Kidney (tissue), 14 donors: ENCODE results near the gene CHRM2. TPM values are rescaled to one million over a fixed set of nuclear protein-coding genes. Genes with fewer than 3 reads are reported as not detected.

Experiments
- DNase-seq, 5 donors: peaks; one replicate each; pipeline ENCODE4 v3.0.0-alpha.2; 2013 to 2020
- FAIRE-seq: peaks from 2 replicates; lab custom pipeline; 2012; peaks lifted over from hg19 to GRCh38; lab: Jason Lieb, UNC
- H3K27ac ChIP-seq, 2 donors: one replicate each; pipeline ENCODE4 v1.7.0; 2013; ENCODE audit warnings: low read depth in 2 of 2, low read length in 2 of 2, inconsistent platforms in 1 of 2
- H3K27me3 ChIP-seq: one replicate; pipeline ENCODE4 v1.7.1; 2013; ENCODE audit warnings: low read length, inconsistent platforms; ENCODE audit not compliant: control insufficient read depth, insufficient read depth
- H3K36me3 ChIP-seq, 3 donors: one replicate each; pipeline versions ENCODE4 v1.7.0 to v1.7.1; 2013; ENCODE audit warnings: low read length in 3 of 3, control low read depth in 1 of 3, inconsistent platforms in 1 of 3; ENCODE audit not compliant: insufficient read depth in 3 of 3, control insufficient read depth in 2 of 3
- H3K4me1 ChIP-seq, 3 donors: one replicate each; pipeline versions ENCODE4 v1.7.0 to v1.7.1; 2013; ENCODE audit warnings: low read length in 3 of 3, inconsistent platforms in 1 of 3, low read depth in 1 of 3; ENCODE audit not compliant: control insufficient read depth in 2 of 3, insufficient read depth in 2 of 3
- H3K4me3 ChIP-seq, 3 donors: one replicate each; pipeline versions ENCODE4 v1.7.0 to v1.8.1; 2013; ENCODE audit warnings: low read length in 3 of 3, control low read depth in 1 of 3, inconsistent platforms in 1 of 3
- H3K9ac ChIP-seq, 3 donors: one replicate each; pipeline versions ENCODE4 v1.7.0 to v1.7.1; 2013; ENCODE audit warnings: low read length in 3 of 3, control low read depth in 1 of 3, inconsistent platforms in 1 of 3
- H3K9me3 ChIP-seq, 3 donors: one replicate each; pipeline versions ENCODE4 v1.7.0 to v1.7.1; 2013; ENCODE audit warnings: low read length in 3 of 3, control low read depth in 1 of 3, inconsistent platforms in 1 of 3; ENCODE audit not compliant: control insufficient read depth in 2 of 3, insufficient read depth in 1 of 3
- CTCF ChIP-seq: IDR thresholded peaks from 3 replicates; pipeline ENCODE4 v1.5.1; 2012; ENCODE audit warnings: mild to moderate bottlenecking, moderate library complexity, borderline replicate concordance; ENCODE audit not compliant: insufficient read depth; ENCODE audit errors: extremely low read depth
- intact Hi-C: fragments of 100-400 bp; cut with DNase I; formaldehyde crosslinking; loops from one replicate; pipeline ENCODE4 v1.11.1; 2022
- polyA plus RNA-seq: library from polyadenylated mRNA; stranded (reverse); fragments of 350-450 nt; fragmentation: Illumina TruSeq; extraction: RNeasy Lipid Tissue Mini Kit (QIAGEN cat#74804); gene quantifications from one replicate; pipeline ENCODE4 v1.2.3, GENCODE V29; 2014; ENCODE audit warnings: low read depth, low replicate concordance; ENCODE audit not compliant: insufficient read depth
- total RNA-seq: library from RNA; stranded (reverse); fragmentation: NEBNext Ultra II Directional; extraction: Animal tissue kit (Norgen Biotek cat#: 25700); gene quantifications from one replicate; pipeline ENCODE4 v1.2.1, GENCODE V29; 2021
- donor health status: control.
- donor health status: control.
- donor health status: control.
- donor health status: control.
- donor health status: control.
- donor health status: DM: yes; HTN: yes; CAD: no.
- donor health status: Normal renal cell carcinoma (clear cell type).

The CHRM2 gene
- total and polyA plus RNA-seq, 2 donors from 2014 or later, result not detected

DNA sequence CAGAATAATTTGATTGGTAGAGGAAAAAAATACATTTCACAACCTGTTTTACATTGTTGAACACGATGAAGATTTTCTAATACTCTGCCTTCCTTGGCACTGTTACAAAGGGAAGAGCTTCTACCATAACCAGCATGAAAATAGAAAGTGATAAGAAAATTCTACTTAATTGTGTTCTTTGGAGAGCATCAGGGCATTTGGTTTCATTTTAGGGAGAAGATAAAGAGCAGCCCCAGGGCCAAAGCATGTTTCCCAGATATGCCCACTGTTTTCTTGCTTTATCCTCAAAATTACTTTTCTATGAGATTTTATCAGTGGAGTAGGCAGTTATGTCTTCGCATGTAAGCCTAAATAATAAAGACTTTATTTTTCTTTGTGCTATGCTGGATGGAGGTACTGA lies 9.5 kb downstream of the CHRM2 start:
- Histone ChIP-seq H3K27me3 (no peaks in the 10 kb centered on the region), H3K4me3 (no peak overlapping the region), H3K27ac (no peak overlapping the region), H3K36me3 (no peaks in the 10 kb centered on the region), H3K4me1 (no peaks in the 10 kb centered on the region), H3K9me3 (no peaks in the 10 kb centered on the region), H3K9ac (no peak overlapping the region)
- FAIRE-seq, result no peak
- intact Hi-C loops, result no loop called here
- no peak for DNase-seq
- no peak for TF ChIP-seq CTCF

- Histone ChIP-seq H3K9ac (no peak overlapping the region), H3K4me3 (no peak overlapping the region), H3K27me3 (no peaks in the 10 kb centered on the region), H3K36me3 (no peaks in the 10 kb centered on the region), H3K27ac (no peak overlapping the region), H3K9me3 (no peaks in the 10 kb centered on the region), H3K4me1 (no peaks in the 10 kb centered on the region)
- no peak for TF ChIP-seq CTCF
- DNase-seq (no peak), FAIRE-seq (no peak)
- intact Hi-C loops, result no loop called here
These were observed 10.4 kb downstream of the CHRM2 start for GRCh38 chr7:136878878-136879277.

DNA sequence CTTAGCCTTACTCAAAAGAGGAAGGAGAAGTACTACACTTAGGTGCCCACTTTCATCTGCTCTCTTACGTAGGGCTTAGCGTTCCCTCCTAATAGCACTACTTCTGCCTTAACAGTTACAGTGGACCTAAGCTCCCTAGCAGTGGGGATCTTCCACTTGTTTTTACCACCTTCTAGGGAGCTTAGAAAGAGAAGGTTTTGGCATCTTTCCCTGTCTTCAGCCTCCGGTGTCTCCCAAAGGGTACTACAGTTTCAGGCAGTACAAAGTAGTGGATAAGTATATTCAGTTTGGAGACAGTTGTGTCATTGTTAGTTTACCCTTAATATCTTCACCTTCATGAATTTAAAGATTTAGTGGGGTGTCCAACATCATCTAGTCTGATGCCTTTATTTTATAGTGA lies 14.6 kb downstream of the CHRM2 start:
- no peaks in the 10 kb centered on the region for H3K27me3 ChIP-seq
- no peak for TF ChIP-seq CTCF
- DNase-seq (no peak), FAIRE-seq (no peak)
- intact Hi-C loops, result no loop called here
- H3K9ac ChIP-seq, result no peak overlapping the region
- H3K4me1 ChIP-seq, result no peaks in the 10 kb centered on the region
- H3K27ac ChIP-seq, result no peak overlapping the region
- H3K9me3 ChIP-seq, result no peaks in the 10 kb centered on the region
- no peak overlapping the region for H3K4me3 ChIP-seq
- no peaks in the 10 kb centered on the region for H3K36me3 ChIP-seq

- Histone ChIP-seq H3K9me3 (no peaks in the 10 kb centered on the region), H3K9ac (no peak overlapping the region), H3K27ac (no peak overlapping the region), H3K4me1 (no peaks in the 10 kb centered on the region), H3K36me3 (no peaks in the 10 kb centered on the region), H3K27me3 (no peaks in the 10 kb centered on the region), H3K4me3 (no peak overlapping the region)
- DNase-seq (no peak), FAIRE-seq (no peak)
- no peak for TF ChIP-seq CTCF
- intact Hi-C loops, result no loop called here
These were observed 16.0 kb downstream of the CHRM2 start for GRCh38 chr7:136884492-136884891.
